Heart left ventricle (tissue), 13 donors: ENCODE measurements around the gene MCC.

Experiments used
- CTCF ChIP-seq, 12 donors: fragments of 200-600 bp; sonication (generic) in 4 of 12; IDR thresholded peaks; one replicate each; pipeline versions ENCODE4 v1.5.0 to v1.8.0; 2018 to 2022; ENCODE audit warnings: antibody characterized with exemption in 12 of 12, mild to moderate bottlenecking in 5 of 12
- POLR2A ChIP-seq, 2 donors: fragments of 450-650 bp; IDR thresholded peaks; one replicate each; pipeline ENCODE4 v1.6.1; 2017; ENCODE audit warnings: antibody characterized with exemption in 2 of 2, mild to moderate bottlenecking in 2 of 2, moderate library complexity in 2 of 2
- donor health status: ischemic (EF 13 %, LVEDD 7.1; RV severe dilation, severe dysfunction).
- donor health status: DM: no; HTN: yes; CAD: no.
- donor health status: DM: no; HTN: no; CAD: no.
- donor health status: ischemic (EF 25% LVEDD 6.9; RV normal size, moderate dysfunction).
- donor health status: ischemic (EF 25% LVEDD 5.7; RV mildly dilated, moderate dysfunction).
- donor health status: ischemic (EF 35%, LVEDD 5.7; RV mildly dilated, moderate dysfunction).
- donor health status: nonischemic (EF 11% LVEDD 7.7; RV severe dilation, severe dysfunction).
- donor health status: DM: yes; HTN: yes; CAD: no.
- donor health status: PGD.
- donor health status: ischemic (EF 29% LVEDD 5.4; RV normal size, mild dysfunction).
- donor health status: nonischemic (EF 23%, LVEDD 6.1; RV moderate dilation, normal function).

- TF ChIP-seq CTCF (IDR thresholded peaks at IDR 0.05) (no peak), POLR2A (IDR thresholded peaks at IDR 0.05) (no peak)
Observed at GRCh38 chr5:113434889-113435288, 53.4 kb downstream of the MCC start, which contains the start of gene TSSK1B.
